IMR-90 (cell line): ENCODE data around the gene TK1. TPM values are rescaled to one million over a fixed set of nuclear protein-coding genes. Genes with fewer than 3 reads are reported as not detected.
A peak's percentile ranks its signal among the peaks of the same experiment; 100 is the strongest.

Source experiments
- ATAC-seq: fragments of 200-7000 bp; cut with Tn5 transposase; 2 replicates; pipeline ENCODE4 v1.9.1; 2020; ENCODE audit warnings: low read depth, mild to moderate bottlenecking, moderate library complexity
- BruUV-seq: library from RNA; stranded (reverse); fragments of 400-500 nt; replicated peaks from 2 replicates; lab custom pipeline; 2021; lab: Mats Ljungman, UMichigan
- CTCF ChIA-PET: fragments of 300-600 bp; formaldehyde crosslinking; extraction: SDS; loops from one replicate; lab custom pipeline; 2021; ENCODE audit warnings: antibody characterized with exemption; lab: Yijun Ruan, JAX
- POLR2A ChIA-PET: fragments of 300-600 bp; sonication (Branson Sonifier 250); formaldehyde crosslinking; loops from one replicate; lab custom pipeline; 2022; ENCODE audit warnings: antibody characterized with exemption; ENCODE audit not compliant: unreplicated experiment; lab: Charles Lee
- DNase-seq: peaks from one replicate; pipeline ENCODE4 v3.0.0; 2013
- H2AFZ ChIP-seq: replicated peaks from 2 replicates; pipeline ENCODE3; 2013; ENCODE audit warnings: low read length, mild to moderate bottlenecking; ENCODE audit not compliant: poor library complexity
- H2AK5ac ChIP-seq: 2 replicates; pipeline ENCODE4 v1.6.1; 2013; ENCODE audit warnings: low read depth, low read length, inconsistent platforms
- H2AK9ac ChIP-seq: replicated peaks from 2 replicates; pipeline ENCODE3; 2013; ENCODE audit warnings: mild to moderate bottlenecking, low read depth, low read length, moderate library complexity; ENCODE audit not compliant: poor library complexity
- H2BK120ac ChIP-seq: 2 replicates; pipeline ENCODE4 v1.6.1; 2013; ENCODE audit warnings: low read depth, low read length, inconsistent platforms
- H2BK15ac ChIP-seq: 3 replicates; pipeline ENCODE4 v1.6.1; 2013; ENCODE audit warnings: low read depth, low read length, inconsistent platforms
- H2BK20ac ChIP-seq: 2 replicates; pipeline ENCODE4 v1.6.1; 2013; ENCODE audit warnings: low read depth, mild to moderate bottlenecking, inconsistent platforms, low read length, moderate library complexity
- H2BK5ac ChIP-seq: 2 replicates; pipeline ENCODE4 v1.6.1; 2013; ENCODE audit warnings: mild to moderate bottlenecking, low read depth, low read length, inconsistent platforms; ENCODE audit not compliant: poor library complexity, severe bottlenecking
- H3K14ac ChIP-seq: replicated peaks from 2 replicates; pipeline ENCODE4 v1.6.1; 2013; ENCODE audit warnings: low read depth, low read length, inconsistent platforms
- H3K18ac ChIP-seq: 2 replicates; pipeline ENCODE4 v1.6.1; 2013; ENCODE audit warnings: low read depth, low read length, control low read depth
- H3K23ac ChIP-seq: 2 replicates; pipeline ENCODE4 v1.6.1; 2013; ENCODE audit warnings: low read depth, low read length, inconsistent platforms
- H3K27ac ChIP-seq: 2 replicates; pipeline ENCODE4 v1.5.1; 2013; ENCODE audit warnings: mild to moderate bottlenecking, control low read depth, low read length; ENCODE audit not compliant: insufficient read depth
- H3K27me3 ChIP-seq: 2 replicates; pipeline ENCODE4 v1.6.1; 2013; ENCODE audit warnings: low read length; ENCODE audit not compliant: control insufficient read depth, insufficient read depth
- H3K36me3 ChIP-seq: 2 replicates; pipeline ENCODE4 v1.6.1; 2013; ENCODE audit warnings: low read length, mixed read lengths; ENCODE audit not compliant: control insufficient read depth, insufficient read depth
- H3K4ac ChIP-seq: 2 replicates; pipeline ENCODE4 v1.6.1; 2013; ENCODE audit warnings: low read depth, low read length, inconsistent platforms
- H3K4me1 ChIP-seq: 2 replicates; pipeline ENCODE4 v1.6.1; 2013; ENCODE audit warnings: low read length, mixed read lengths; ENCODE audit not compliant: control insufficient read depth, insufficient read depth
- H3K4me2 ChIP-seq: 2 replicates; pipeline ENCODE4 v1.6.1; 2013; ENCODE audit warnings: low read depth, mild to moderate bottlenecking, control low read depth, low read length, moderate library complexity
- H3K4me3 ChIP-seq: 2 replicates; pipeline ENCODE4 v1.5.1; 2013; ENCODE audit warnings: low read depth, mild to moderate bottlenecking, control low read depth, low read length, moderate library complexity; ENCODE audit not compliant: insufficient read depth
- H3K56ac ChIP-seq: 2 replicates; pipeline ENCODE4 v1.6.1; 2013; ENCODE audit warnings: low read length, inconsistent platforms; ENCODE audit not compliant: insufficient read depth; ENCODE audit errors: extremely low read depth
- H3K79me1 ChIP-seq, 2 experiments: 2 replicates each; pipeline ENCODE4 v1.6.1; 2013; ENCODE audit warnings: low read length in 2 of 2, inconsistent platforms in 1 of 2, low read depth in 1 of 2
- H3K9ac ChIP-seq: 2 replicates; pipeline ENCODE4 v1.6.1; 2013; ENCODE audit warnings: low read depth, low read length, control low read depth
- H3K9me1 ChIP-seq: 2 replicates; pipeline ENCODE4 v1.6.1; 2013; ENCODE audit warnings: low read length, inconsistent platforms; ENCODE audit not compliant: insufficient read depth
- H3K9me3 ChIP-seq: 2 replicates; pipeline ENCODE4 v1.6.1; 2013; ENCODE audit warnings: low read length; ENCODE audit not compliant: control insufficient read depth, insufficient read depth
- H4K20me1 ChIP-seq: 2 replicates; pipeline ENCODE4 v1.6.1; 2013; ENCODE audit warnings: low read length, inconsistent platforms; ENCODE audit not compliant: insufficient read depth
- H4K5ac ChIP-seq: 2 replicates; pipeline ENCODE4 v1.6.1; 2013; ENCODE audit warnings: mild to moderate bottlenecking, low read depth, low read length, control low read depth
- H4K8ac ChIP-seq, 2 experiments: 2 replicates each; pipeline ENCODE4 v1.6.1; 2013; ENCODE audit warnings: low read depth in 2 of 2, low read length in 2 of 2, control low read depth in 1 of 2, inconsistent platforms in 1 of 2
- H4K91ac ChIP-seq: 2 replicates; pipeline ENCODE4 v1.6.1; 2013; ENCODE audit warnings: low read depth, low read length, inconsistent platforms; ENCODE audit not compliant: insufficient read depth
- CEBPB ChIP-seq: IDR thresholded peaks from 2 replicates; pipeline ENCODE4 v1.6.1; 2012; ENCODE audit warnings: low read depth, low read length, improper control_type of control experiment
- MAZ ChIP-seq: IDR thresholded peaks from 2 replicates; pipeline ENCODE4 v1.6.1; 2012; ENCODE audit warnings: low read depth, mild to moderate bottlenecking, low read length, improper control_type of control experiment, moderate library complexity, borderline replicate concordance
- MXI1 ChIP-seq: IDR thresholded peaks from 2 replicates; pipeline ENCODE4 v1.6.1; 2012; ENCODE audit warnings: low read depth, mild to moderate bottlenecking, low read length, moderate library complexity, borderline replicate concordance
- SMC3 ChIP-seq: fragments of 150-350 bp; IDR thresholded peaks from 2 replicates; pipeline ENCODE4 v1.6.1; 2016; ENCODE audit warnings: low read depth, mild to moderate bottlenecking, antibody characterized with exemption, low read length, moderate library complexity
- USF2 ChIP-seq: fragments of 150-350 bp; IDR thresholded peaks from 2 replicates; pipeline ENCODE4 v1.6.1; 2017; ENCODE audit warnings: mild to moderate bottlenecking, antibody characterized with exemption, low read length, low read depth
- WGBS, 2 experiments: methylation state at CpG; one replicate each; pipeline versions ENCODE4 v1.1.5 to v1.1.7; 2013; ENCODE audit warnings: missing lambda C conversion rate in 2 of 2; ENCODE audit not compliant: insufficient read length in 1 of 2; ENCODE audit errors: extremely low coverage in 2 of 2; 5-methylcytosine and 5-hydroxymethylcytosine counted together
- dilution Hi-C: fragments of 300-500 bp; cut with HindIII; formaldehyde crosslinking; loops from one replicate; pipeline ENCODE4 v1.14.3; 2018; ENCODE audit warnings: low sequenced_read_pairs; ENCODE audit not compliant: unreplicated experiment
- in situ Hi-C: fragments of 300-500 bp; cut with MboI; formaldehyde crosslinking; loops from 3 replicates; pipeline ENCODE4 v1.14.3; 2019; ENCODE audit warnings: low sequenced_read_pairs, inconsistent platforms, mixed read lengths
- intact Hi-C: fragments of 100-400 bp; cut with micrococcal nuclease; formaldehyde crosslinking; loops from 2 replicates; pipeline ENCODE4 v1.10.0; 2022
- polyA plus RNA-seq, 3 experiments: library from polyadenylated mRNA; depleted of rRNA; stranded (reverse); fragments of >200 nt; gene quantifications; 2 replicates each; pipeline ENCODE4 v1.2.3, GENCODE V29; 2012; ENCODE audit warnings: low replicate concordance in 1 of 3
- total RNA-seq: library from RNA; depleted of rRNA; stranded (reverse); fragments of >200 nt; gene quantifications from 2 replicates; pipeline ENCODE4 v1.2.3, GENCODE V29; 2012
- TF ChIP-seq, protein P1 (sequence below): conservative IDR thresholded peaks from 2 replicates; pipeline ENCODE4 v1.5.1; 2012; ENCODE audit warnings: mild to moderate bottlenecking, low read depth, low read length, improper control_type of control experiment

The TK1 gene
- total and polyA plus RNA-seq, 2 of the 4 experiments (the other 2 are of a cell fraction) = 150 to 219 TPM

DNA sequence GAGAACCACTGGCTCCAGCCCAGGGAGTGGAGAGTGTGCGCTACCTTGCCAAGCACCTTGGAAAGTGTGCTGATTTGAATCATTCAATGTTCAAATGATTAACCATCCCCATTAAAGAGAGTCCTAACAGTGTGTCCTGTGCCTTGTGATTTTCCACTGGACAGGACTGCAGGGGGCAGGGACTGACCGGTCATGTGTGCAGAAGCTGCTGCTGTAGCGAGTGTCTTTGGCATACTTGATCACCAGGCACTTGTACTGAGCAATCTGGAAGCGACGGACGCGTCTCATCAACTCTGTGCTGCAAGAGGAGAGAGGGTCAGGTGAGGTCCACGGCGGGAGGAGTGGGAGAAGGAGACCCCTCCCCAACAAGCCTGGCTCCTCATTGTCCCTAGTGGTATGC lies 2.0 kb downstream of the TK1 start:
- POLR2A ChIA-PET = interaction anchor here (0.7 kb wide), 1 partner anchor 82 kb away, joined by 5 read pairs; no protein-coding TSS in a partner anchor
- Histone ChIP-seq H2BK5ac (no peak overlapping the region), H3K9me1 (peaks cover 12% of the 10 kb centered on the region; the same call in 1 of the 2 replicates), H3K4me3 (no peak overlapping the region), H4K5ac (no peak overlapping the region; the same call in 1 of the 2 replicates), H3K4ac (no peak overlapping the region), H4K8ac (no peak overlapping the region; a peak in 1 of 4 replicates), H3K9ac (no peak overlapping the region), H3K56ac (no peak overlapping the region), H3K27me3 (no peaks in the 10 kb centered on the region), H2BK15ac (no peak overlapping the region), H3K4me1 (peaks cover 10% of the 10 kb centered on the region), H3K36me3 (no peaks in the 10 kb centered on the region; the same call in 1 of the 2 replicates), H2AK9ac (peak overlapping the region; percentile 65), H3K4me2 (no peak overlapping the region), H2AK5ac (no peak overlapping the region), H3K9me3 (no peaks in the 10 kb centered on the region), H4K20me1 (0 out of 2 replicates have a peak, but pooled peaks cover 6% of the 10 kb centered on the region), H3K79me1 (peaks cover 24 to 63% of the 10 kb centered on the region in 2 experiments), H3K23ac (peak overlapping the region; percentile 55; the same call in 1 of the 2 replicates), H2BK20ac (no peak overlapping the region), H2BK120ac (no peak overlapping the region), H3K18ac (no peak overlapping the region), H3K27ac (no peak overlapping the region), H4K91ac (no peak overlapping the region), H3K14ac (no peak overlapping the region), H2AFZ (peak overlapping the region; percentile 36)
- DNase-seq (no peak), ATAC-seq (no peak)
- BruUV-seq = no TSS peak
- TF ChIP-seq USF2 (no peak), SMC3 (no peak), MAZ (no peak), MXI1 (no peak), CEBPB (no peak)
- TF ChIP-seq, protein P1, sequence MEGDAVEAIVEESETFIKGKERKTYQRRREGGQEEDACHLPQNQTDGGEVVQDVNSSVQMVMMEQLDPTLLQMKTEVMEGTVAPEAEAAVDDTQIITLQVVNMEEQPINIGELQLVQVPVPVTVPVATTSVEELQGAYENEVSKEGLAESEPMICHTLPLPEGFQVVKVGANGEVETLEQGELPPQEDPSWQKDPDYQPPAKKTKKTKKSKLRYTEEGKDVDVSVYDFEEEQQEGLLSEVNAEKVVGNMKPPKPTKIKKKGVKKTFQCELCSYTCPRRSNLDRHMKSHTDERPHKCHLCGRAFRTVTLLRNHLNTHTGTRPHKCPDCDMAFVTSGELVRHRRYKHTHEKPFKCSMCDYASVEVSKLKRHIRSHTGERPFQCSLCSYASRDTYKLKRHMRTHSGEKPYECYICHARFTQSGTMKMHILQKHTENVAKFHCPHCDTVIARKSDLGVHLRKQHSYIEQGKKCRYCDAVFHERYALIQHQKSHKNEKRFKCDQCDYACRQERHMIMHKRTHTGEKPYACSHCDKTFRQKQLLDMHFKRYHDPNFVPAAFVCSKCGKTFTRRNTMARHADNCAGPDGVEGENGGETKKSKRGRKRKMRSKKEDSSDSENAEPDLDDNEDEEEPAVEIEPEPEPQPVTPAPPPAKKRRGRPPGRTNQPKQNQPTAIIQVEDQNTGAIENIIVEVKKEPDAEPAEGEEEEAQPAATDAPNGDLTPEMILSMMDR = no peak
- intact Hi-C loops = no loop called here
- in situ Hi-C loops = no loop called here
- dilution Hi-C loops = no loop called here
- CTCF ChIA-PET = no interaction called here
- WGBS, 2 experiments = no CpG with 5 or more reads among the region's 9 CpGs
